Measurements from ENCODE around the gene KIAA0586. TPM values are rescaled to one million over a fixed set of nuclear protein-coding genes. Genes with fewer than 3 reads are reported as not detected.

KIAA0586 gene
- total and polyA plus RNA-seq, 2 of the 13 experiments (the other 11 are each of a cell fraction or from before 2014, with no cell fraction given), result 12.6 to 25.2 TPM

- TF ChIP-seq LRRFIP1 (CRISPR knock-in tag; conservative IDR thresholded peaks at IDR 0.05) (no peak), DNMT1 (CRISPR knock-in tag; IDR thresholded peaks at IDR 0.05) (no peak)
Observed at GRCh38 chr14:58460772-58461171, 33.3 kb downstream of the KIAA0586 start (continued).

DNA sequence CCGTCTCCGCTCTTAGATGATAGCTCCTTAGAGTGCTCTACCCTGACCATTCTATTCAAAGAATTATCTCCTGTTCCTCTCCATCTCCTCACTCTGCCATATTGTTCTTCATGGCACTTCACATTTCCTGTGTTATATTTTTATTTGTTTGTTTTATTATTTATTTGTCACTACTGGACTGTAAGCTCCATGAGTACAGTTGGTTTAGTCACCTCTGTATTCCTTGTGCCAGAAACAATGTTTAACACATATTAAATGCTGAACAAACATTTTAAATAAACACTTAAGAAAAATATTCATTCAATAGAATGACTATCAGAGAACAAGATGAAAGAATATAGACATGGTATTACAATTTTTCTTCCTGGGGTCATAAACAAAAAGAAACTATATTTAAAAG is 35.6 kb downstream of the KIAA0586 start:
- no peaks in the 10 kb centered on the region for H3K79me2 ChIP-seq (ENCODE audit: insufficient read depth, low read length)
- peaks cover 6% of the 10 kb centered on the region; the same call in 1 of the 2 replicates for H3K4me1 ChIP-seq (ENCODE audit: insufficient read depth, low read length)
- intact Hi-C loops (cut with micrococcal nuclease; ENCODE audit: unreplicated experiment), result no loop called here
- DNase-seq (ENCODE audit: low spot score), result no peak
- no peak for ATAC-seq
- H3K9ac ChIP-seq (ENCODE audit: insufficient read depth, low read depth, low read length), result no peak overlapping the region
- no TSS peak for BruUV-seq (replicated peaks)
- H3K36me3 ChIP-seq (replicated peaks in 1 of 2; ENCODE audit: control insufficient read depth in 1 of 2, insufficient read depth in 2 of 2, low read length in 2 of 2), result peaks cover 12 to 39% of the 10 kb centered on the region in 2 experiments; a peak in 4 of 5 replicates
- H3K4me2 ChIP-seq (ENCODE audit: low read depth, low read length), result no peak overlapping the region
- no peaks in the 10 kb centered on the region for H3K27me3 ChIP-seq (ENCODE audit: control insufficient read depth in 1 of 2, insufficient read depth in 2 of 2, low read length in 2 of 2)
- CTCF ChIA-PET (ENCODE audit: low intra/inter-chr PET ratio, low total read pairs), result no interaction called here
- H2AFZ ChIP-seq (ENCODE audit: low read length), result no peak overlapping the region
- no peak overlapping the region for H3K27ac ChIP-seq (ENCODE audit: extremely low read length, insufficient read depth, low read length)
- FAIRE-seq, result no peak
- no peaks in the 10 kb centered on the region for H3K9me3 ChIP-seq (ENCODE audit: low read length)
- H4K20me1 ChIP-seq (ENCODE audit: insufficient read depth, low read length), result no peaks in the 10 kb centered on the region
- no peak overlapping the region for H3K4me3 ChIP-seq (replicated peaks in 1 of 3; ENCODE audit: insufficient read depth in 1 of 3, low read depth in 2 of 3, low read length in 3 of 3)
- POLR2A ChIA-PET, result no interaction called here
- WGBS (ENCODE audit: low lambda C conversion rate), result 98% methylated on average over 2 of the region's 2 CpGs
- TF ChIP-seq CENPT (CRISPR knock-in tag; IDR thresholded peaks at IDR 0.05; ENCODE audit: low read depth), result no peak
- no peak for TF ChIP-seq FOXA3 (CRISPR knock-in tag; IDR thresholded peaks at IDR 0.05)
- TF ChIP-seq, protein P1, sequence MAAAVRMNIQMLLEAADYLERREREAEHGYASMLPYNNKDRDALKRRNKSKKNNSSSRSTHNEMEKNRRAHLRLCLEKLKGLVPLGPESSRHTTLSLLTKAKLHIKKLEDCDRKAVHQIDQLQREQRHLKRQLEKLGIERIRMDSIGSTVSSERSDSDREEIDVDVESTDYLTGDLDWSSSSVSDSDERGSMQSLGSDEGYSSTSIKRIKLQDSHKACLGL (CRISPR knock-in tag; IDR thresholded peaks at IDR 0.05), result no peak
- no peak for TF ChIP-seq HNF4A (CRISPR knock-in tag; IDR thresholded peaks at IDR 0.05)
- no peak for TF ChIP-seq IRX3 (CRISPR knock-in tag; IDR thresholded peaks at IDR 0.05; ENCODE audit: borderline replicate concordance, low read depth)
- TF ChIP-seq ZBTB34 (CRISPR knock-in tag; IDR thresholded peaks at IDR 0.05), result no peak
- no peak for TF ChIP-seq MXD4 (CRISPR knock-in tag; IDR thresholded peaks at IDR 0.05)
- no peak for TF ChIP-seq U2AF2 (IDR thresholded peaks at IDR 0.05; ENCODE audit: low read depth, low read length)
- TF ChIP-seq KDM4B (CRISPR knock-in tag; IDR thresholded peaks at IDR 0.05), result no peak
- in situ Hi-C loops (cut with HindIII; ENCODE audit: extremely low pct_ligation_motif_present, low pct_unique_long_range_greater_than_20kb), result no loop called here

Measured in HepG2 (cell line).